ENCODE results near the gene PTGDS. TPM values are rescaled to one million over a fixed set of nuclear protein-coding genes. Genes with fewer than 3 reads are reported as not detected.

PTGDS gene
- total RNA-seq, 1 donor = 10.8 TPM

GRCh38 chr9:136982232-136983051 is 5.1 kb downstream of the PTGDS start, which contains the start of gene LCNL1:
LCNL1 (plus strand) TSS chr9:136982993; CDS start chr9:136983587, 594 bp downstream.
- Histone ChIP-seq H3K4me1 (ENCODE audit: insufficient read depth, low read length) (peaks cover 8% of the 10 kb centered on the region), H3K9me3 (ENCODE audit: low read depth, low read length) (no peaks in the 10 kb centered on the region), H3K4me3 (ENCODE audit: low read length) (no peak within 1 kb of the TSS), H3K27me3 (ENCODE audit: insufficient read depth, low read length) (peaks cover 16% of the 10 kb centered on the region)

GRCh38 chr9:136983167-136983566 is 5.9 kb downstream of the PTGDS start:
- no peak overlapping the region for H3K4me3 ChIP-seq (ENCODE audit: low read length)
- H3K9me3 ChIP-seq (ENCODE audit: low read depth, low read length) = no peaks in the 10 kb centered on the region
- H3K4me1 ChIP-seq (ENCODE audit: insufficient read depth, low read length) = peaks cover under 1% of the 10 kb centered on the region
- peaks cover 16% of the 10 kb centered on the region for H3K27me3 ChIP-seq (ENCODE audit: insufficient read depth, low read length)

GRCh38 chr9:136983656-136984314 is 6.5 kb downstream of the PTGDS start:
- peaks cover 16% of the 10 kb centered on the region for H3K27me3 ChIP-seq (ENCODE audit: insufficient read depth, low read length)
- no peaks in the 10 kb centered on the region for H3K9me3 ChIP-seq (ENCODE audit: low read depth, low read length)
- H3K4me1 ChIP-seq (ENCODE audit: insufficient read depth, low read length) = no peaks in the 10 kb centered on the region
- H3K4me3 ChIP-seq (ENCODE audit: low read length) = no peak overlapping the region

- H3K4me3 ChIP-seq (ENCODE audit: low read length) = no peak overlapping the region
- peaks cover 16% of the 10 kb centered on the region for H3K27me3 ChIP-seq (ENCODE audit: insufficient read depth, low read length)
- H3K9me3 ChIP-seq (ENCODE audit: low read depth, low read length) = no peaks in the 10 kb centered on the region
- H3K4me1 ChIP-seq (ENCODE audit: insufficient read depth, low read length) = no peaks in the 10 kb centered on the region
Observed at GRCh38 chr9:136984464-136985026, 7.2 kb downstream of the PTGDS start.

- Histone ChIP-seq H3K27me3 (ENCODE audit: insufficient read depth, low read length) (peaks cover 16% of the 10 kb centered on the region), H3K4me1 (ENCODE audit: insufficient read depth, low read length) (no peaks in the 10 kb centered on the region), H3K4me3 (ENCODE audit: low read length) (no peak overlapping the region), H3K9me3 (ENCODE audit: low read depth, low read length) (no peaks in the 10 kb centered on the region)
Observed at GRCh38 chr9:136985027-136985602, 7.8 kb downstream of the PTGDS start.

- Histone ChIP-seq H3K4me3 (ENCODE audit: low read length) (no peak overlapping the region), H3K9me3 (ENCODE audit: low read depth, low read length) (no peaks in the 10 kb centered on the region), H3K27me3 (ENCODE audit: insufficient read depth, low read length) (peaks cover 16% of the 10 kb centered on the region)
Observed at GRCh38 chr9:136985853-136986252, 8.5 kb downstream of the PTGDS start.

GRCh38 chr9:136988872-136989271 is 11.6 kb downstream of the PTGDS start:
- Histone ChIP-seq H3K9me3 (ENCODE audit: low read depth, low read length) (no peaks in the 10 kb centered on the region), H3K4me3 (ENCODE audit: low read length) (no peak overlapping the region), H3K4me1 (ENCODE audit: insufficient read depth, low read length) (peaks cover 20% of the 10 kb centered on the region), H3K27me3 (ENCODE audit: insufficient read depth, low read length) (peaks cover 12% of the 10 kb centered on the region)

More at GRCh38 chr9:136985853-136986252, 8.5 kb downstream of the PTGDS start:
- no peaks in the 10 kb centered on the region for H3K4me1 ChIP-seq (ENCODE audit: insufficient read depth, low read length)

GRCh38 chr9:136990242-136990911 is 13.1 kb downstream of the PTGDS start:
- H3K4me3 ChIP-seq (ENCODE audit: low read length) = no peak overlapping the region
- peaks cover 3% of the 10 kb centered on the region for H3K27me3 ChIP-seq (ENCODE audit: insufficient read depth, low read length)
- peaks cover 27% of the 10 kb centered on the region for H3K4me1 ChIP-seq (ENCODE audit: insufficient read depth, low read length)
- H3K9me3 ChIP-seq (ENCODE audit: low read depth, low read length) = no peaks in the 10 kb centered on the region

- no peaks in the 10 kb centered on the region for H3K9me3 ChIP-seq (ENCODE audit: low read depth, low read length)
- no peaks in the 10 kb centered on the region for H3K27me3 ChIP-seq (ENCODE audit: insufficient read depth, low read length)
- H3K4me1 ChIP-seq (ENCODE audit: insufficient read depth, low read length) = peaks cover 41% of the 10 kb centered on the region
- peak within 1 kb of the TSS; percentile 61 for H3K4me3 ChIP-seq (ENCODE audit: low read length)
Observed at GRCh38 chr9:136991993-136992818, 14.9 kb downstream of the PTGDS start, which contains the start of gene PAXX. PAXX (plus strand) TSS chr9:136992422; CDS start chr9:136992444, 22 bp downstream.

- Histone ChIP-seq H3K4me3 (ENCODE audit: low read length) (peak overlapping the region; percentile 61), H3K4me1 (ENCODE audit: insufficient read depth, low read length) (peaks cover 48% of the 10 kb centered on the region), H3K27me3 (ENCODE audit: insufficient read depth, low read length) (no peaks in the 10 kb centered on the region), H3K9me3 (ENCODE audit: low read depth, low read length) (no peaks in the 10 kb centered on the region)
Observed at GRCh38 chr9:136992819-136993369, 15.6 kb downstream of the PTGDS start.

- H3K4me1 ChIP-seq (ENCODE audit: insufficient read depth, low read length) = peaks cover 63% of the 10 kb centered on the region
- no peaks in the 10 kb centered on the region for H3K27me3 ChIP-seq (ENCODE audit: insufficient read depth, low read length)
- H3K4me3 ChIP-seq (ENCODE audit: low read length) = no peak overlapping the region
- no peaks in the 10 kb centered on the region for H3K9me3 ChIP-seq (ENCODE audit: low read depth, low read length)
Observed at GRCh38 chr9:136994180-136994887, 17.0 kb downstream of the PTGDS start.

GRCh38 chr9:136994888-136995230 is 17.6 kb downstream of the PTGDS start:
- H3K4me3 ChIP-seq (ENCODE audit: low read length) = no peak overlapping the region
- no peaks in the 10 kb centered on the region for H3K27me3 ChIP-seq (ENCODE audit: insufficient read depth, low read length)
- H3K9me3 ChIP-seq (ENCODE audit: low read depth, low read length) = no peaks in the 10 kb centered on the region
- H3K4me1 ChIP-seq (ENCODE audit: insufficient read depth, low read length) = peaks cover 68% of the 10 kb centered on the region

GRCh38 chr9:136995362-136995761 is 18.1 kb downstream of the PTGDS start:
- Histone ChIP-seq H3K27me3 (ENCODE audit: insufficient read depth, low read length) (no peaks in the 10 kb centered on the region), H3K4me1 (ENCODE audit: insufficient read depth, low read length) (peaks cover 73% of the 10 kb centered on the region), H3K4me3 (ENCODE audit: low read length) (no peak overlapping the region), H3K9me3 (ENCODE audit: low read depth, low read length) (no peaks in the 10 kb centered on the region)

All from mononuclear cell (primary cell).